H1 (cell line): ENCODE data around the gene ADD1. TPM values are rescaled to one million over a fixed set of nuclear protein-coding genes. Genes with fewer than 3 reads are reported as not detected.
A peak's percentile ranks its signal among the peaks of the same experiment; 100 is the strongest.

Experiments used
- CTCF ChIA-PET: fragments of 300-600 bp; sonication (Branson Sonifier 250); formaldehyde crosslinking; loops from one replicate; lab custom pipeline; 2021; ENCODE audit not compliant: partially characterized antibody; lab: Charles Lee
- POLR2A ChIA-PET: fragments of 300-600 bp; sonication (Branson Sonifier 250); formaldehyde crosslinking; loops from one replicate; lab custom pipeline; 2021; ENCODE audit warnings: inconsistent platforms; ENCODE audit not compliant: partially characterized antibody; lab: Charles Lee
- DNase-seq, 2 experiments: peaks; one replicate each; pipeline versions ENCODE4 v3.0.0 to v3.0.0-alpha.2; 2010 to 2022; ENCODE audit warnings: low spot score in 2 of 2, low read depth in 1 of 2, mixed read lengths in 1 of 2
- FAIRE-seq: peaks from 2 replicates; lab custom pipeline; 2011; peaks lifted over from hg19 to GRCh38; lab: Jason Lieb, UNC
- H2AFZ ChIP-seq: 2 replicates; pipeline ENCODE4 v1.8.1; 2012; ENCODE audit warnings: low read length, inconsistent platforms
- H2AK5ac ChIP-seq: 2 replicates; pipeline ENCODE4 v1.6.1; 2013; ENCODE audit warnings: low read depth, low read length
- H2BK120ac ChIP-seq: replicated peaks from 2 replicates; pipeline ENCODE3; 2013; ENCODE audit warnings: low read depth, low read length, inconsistent platforms
- H2BK12ac ChIP-seq: 2 replicates; pipeline ENCODE4 v1.6.1; 2013; ENCODE audit warnings: low read depth, low read length
- H2BK15ac ChIP-seq: 2 replicates; pipeline ENCODE4 v1.6.1; 2013; ENCODE audit warnings: low read length
- H2BK20ac ChIP-seq: 2 replicates; pipeline ENCODE4 v1.6.1; 2013; ENCODE audit warnings: low read length
- H2BK5ac ChIP-seq: 2 replicates; pipeline ENCODE4 v1.6.1; 2013; ENCODE audit warnings: low read depth, low read length
- H3K14ac ChIP-seq: 2 replicates; pipeline ENCODE4 v1.6.1; 2013; ENCODE audit warnings: inconsistent platforms; ENCODE audit not compliant: insufficient read length
- H3K18ac ChIP-seq: 2 replicates; pipeline ENCODE4 v1.6.1; 2013; ENCODE audit warnings: low read length; ENCODE audit errors: extremely low read depth
- H3K23ac ChIP-seq: 2 replicates; pipeline ENCODE4 v1.6.1; 2013; ENCODE audit warnings: inconsistent platforms; ENCODE audit not compliant: insufficient read length
- H3K23me2 ChIP-seq: 2 replicates; pipeline ENCODE4 v1.6.1; 2013; ENCODE audit warnings: low read depth, low read length
- H3K27ac ChIP-seq: 2 replicates; pipeline ENCODE4 v1.6.1; 2011; ENCODE audit warnings: low read depth, low read length, inconsistent platforms
- H3K27me3 ChIP-seq, 4 experiments: replicated peaks in 1 of 4; 1 replicate in 1 of 4; 2 replicates in 3 of 4; pipeline versions ENCODE4 v1.6.1 to v1.8.1; 2011 to 2013; ENCODE audit warnings: low read length in 3 of 4, mild to moderate bottlenecking in 3 of 4, inconsistent platforms in 2 of 4, mixed read lengths in 2 of 4, moderate library complexity in 1 of 4; ENCODE audit not compliant: control insufficient read depth in 3 of 4, insufficient read depth in 3 of 4; ENCODE audit errors: extremely low read depth in 1 of 4
- H3K36me3 ChIP-seq, 4 experiments: 2 replicates each; pipeline versions ENCODE4 v1.6.1 to v1.8.1; 2011 to 2013; ENCODE audit warnings: mild to moderate bottlenecking in 4 of 4, low read length in 3 of 4, moderate library complexity in 2 of 4, control low read depth in 1 of 4, inconsistent platforms in 1 of 4; ENCODE audit not compliant: insufficient read depth in 4 of 4, control insufficient read depth in 2 of 4
- H3K4ac ChIP-seq: replicated peaks from 2 replicates; pipeline ENCODE3; 2013; ENCODE audit warnings: low read length, low read depth, mixed read lengths, inconsistent platforms; ENCODE audit not compliant: insufficient read length
- H3K4me1 ChIP-seq, 4 experiments: replicated peaks in 1 of 4; 1 replicate in 1 of 4; 2 replicates in 3 of 4; pipeline versions ENCODE4 v1.6.1 to v1.8.1; 2011 to 2013; ENCODE audit warnings: low read length in 3 of 4, inconsistent platforms in 2 of 4, mixed read lengths in 1 of 4; ENCODE audit not compliant: insufficient read depth in 4 of 4, control insufficient read depth in 3 of 4
- H3K4me2 ChIP-seq, 2 experiments: 2 replicates each; pipeline versions ENCODE4 v1.6.1 to v1.8.1; 2011 to 2013; ENCODE audit warnings: low read depth in 2 of 2, low read length in 2 of 2, control low read depth in 1 of 2, inconsistent platforms in 1 of 2, mild to moderate bottlenecking in 1 of 2; ENCODE audit not compliant: insufficient read depth in 1 of 2
- H3K4me3 ChIP-seq, 4 experiments: fragments of 200-600, 300-600 bp in 1 of 4; sonication (generic), shearing (Covaris generic), sonication (Bioruptor Twin) in 1 of 4; 2 replicates each; pipeline versions ENCODE4 v1.5.1 to v1.8.1; 2011 to 2016; ENCODE audit warnings: low read length in 4 of 4, low read depth in 3 of 4, control low read depth in 2 of 4, inconsistent platforms in 2 of 4, mild to moderate bottlenecking in 2 of 4, mixed read lengths in 1 of 4, moderate library complexity in 1 of 4; ENCODE audit not compliant: insufficient read depth in 2 of 4; ENCODE audit errors: extremely low read depth in 1 of 4
- H3K56ac ChIP-seq: replicated peaks from 2 replicates; pipeline ENCODE3; 2013; ENCODE audit warnings: low read depth, mild to moderate bottlenecking, mixed read lengths, low read length, inconsistent platforms; ENCODE audit not compliant: insufficient read length
- H3K79me1 ChIP-seq: 2 replicates; pipeline ENCODE4 v1.6.1; 2013; ENCODE audit warnings: low read depth, low read length, control low read depth
- H3K79me2 ChIP-seq, 2 experiments: 2 replicates each; pipeline versions ENCODE4 v1.6.1 to v1.8.1; 2012 to 2013; ENCODE audit warnings: low read length in 2 of 2, mild to moderate bottlenecking in 2 of 2, inconsistent platforms in 1 of 2; ENCODE audit not compliant: insufficient read depth in 2 of 2, control insufficient read depth in 1 of 2
- H3K9ac ChIP-seq, 4 experiments: replicated peaks in 1 of 4; 1 replicate in 1 of 4; 2 replicates in 3 of 4; pipeline versions ENCODE4 v1.6.1 to v1.8.1; 2011 to 2013; ENCODE audit warnings: low read depth in 3 of 4, low read length in 3 of 4, control low read depth in 2 of 4, mild to moderate bottlenecking in 2 of 4, moderate library complexity in 2 of 4, inconsistent platforms in 1 of 4; ENCODE audit errors: extremely low read depth in 1 of 4
- H3K9me3 ChIP-seq, 2 experiments: 2 replicates each; pipeline versions ENCODE4 v1.6.1 to v1.8.1; 2012 to 2013; ENCODE audit warnings: mild to moderate bottlenecking in 2 of 2, moderate library complexity in 2 of 2, control low read depth in 1 of 2, inconsistent platforms in 1 of 2, low read depth in 1 of 2, low read length in 1 of 2, mixed read lengths in 1 of 2; ENCODE audit not compliant: insufficient read depth in 2 of 2
- H4K20me1 ChIP-seq, 2 experiments: replicated peaks in 1 of 2; 2 replicates each; pipeline versions ENCODE3 to v1.8.1; 2011 to 2013; ENCODE audit warnings: inconsistent platforms in 2 of 2, low read length in 2 of 2, mild to moderate bottlenecking in 1 of 2; ENCODE audit not compliant: insufficient read depth in 2 of 2, control insufficient read depth in 1 of 2
- H4K5ac ChIP-seq: 2 replicates; pipeline ENCODE4 v1.6.1; 2013; ENCODE audit warnings: low read length, low read depth, mixed read lengths, inconsistent platforms; ENCODE audit not compliant: insufficient read length
- H4K8ac ChIP-seq: 2 replicates; pipeline ENCODE4 v1.8.0; 2013; ENCODE audit warnings: mild to moderate bottlenecking, moderate library complexity, low read length, inconsistent platforms; ENCODE audit not compliant: insufficient read depth; ENCODE audit errors: extremely low read depth
- H4K91ac ChIP-seq: replicated peaks from 2 replicates; pipeline ENCODE3; 2013; ENCODE audit warnings: low read length, mixed read lengths, inconsistent platforms; ENCODE audit not compliant: insufficient read length
- POLR2A ChIP-seq, 2 experiments: IDR thresholded peaks; 1 replicate in 1 of 2; 2 replicates in 1 of 2; pipeline ENCODE4 v1.6.1; 2011; ENCODE audit warnings: low read depth in 2 of 2, low read length in 2 of 2, mild to moderate bottlenecking in 2 of 2; ENCODE audit errors: control extremely low read depth in 1 of 2
- WGBS, 2 experiments: shearing (Covaris generic) in 1 of 2; methylation state at CpG; one replicate each; pipeline versions ENCODE4 v1.1.6 to v1.1.7; 2013 to 2015; ENCODE audit warnings: low lambda C conversion rate in 2 of 2, mixed read lengths in 2 of 2, inconsistent platforms in 1 of 2, low coverage in 1 of 2, missing lambda C conversion rate in 1 of 2; ENCODE audit not compliant: insufficient replicate concordance in 2 of 2, insufficient coverage in 1 of 2, insufficient read length in 1 of 2; ENCODE audit errors: extremely low coverage in 1 of 2, missing lambda C conversion rate in 1 of 2; 5-methylcytosine and 5-hydroxymethylcytosine counted together
- polyA plus RNA-seq, 7 experiments: library from polyadenylated mRNA; depleted of rRNA in 3 of 7; stranded (reverse) in 5 of 7; unstranded in 2 of 7; fragments of >200 nt in 5 of 7; fragments of 200-250 nt in 2 of 7; gene quantifications; 1 replicate in 5 of 7; 2 replicates in 1 of 7; 4 replicates in 1 of 7; pipeline versions ENCODE4 v1.2.1 to v1.2.3, GENCODE V29; 2011 to 2013; ENCODE audit warnings: missing spikeins in 2 of 7, mixed read lengths in 2 of 7
- total RNA-seq: library from RNA; stranded (reverse); fragmentation: NEBNext Ultra II Directional; extraction: Animal tissue kit (Norgen Biotek cat#: 25700); gene quantifications from 2 replicates; pipeline ENCODE4 v1.2.1, GENCODE V29; 2021

ADD1 gene
- total and polyA plus RNA-seq, 2 of the 8 experiments (the other 6 are each of a cell fraction or from before 2014, with no cell fraction given), result 113 to 143 TPM

- no peak overlapping the region; the same call in 1 of the 2 replicates for H2AK5ac ChIP-seq
- H3K79me2 ChIP-seq, result no peaks in the 10 kb centered on the region
- H3K27me3 ChIP-seq, result peaks cover 0 to 7% (median 0%) of the 10 kb centered on the region in 4 experiments; a peak in 2 of 7 replicates
- 90 to 100% methylated on average over 2 to 17 of the region's 17 CpGs for WGBS, 2 experiments
- H3K27ac ChIP-seq, result no peak overlapping the region
- peaks cover 3% of the 10 kb centered on the region; the same call in 1 of the 2 replicates for H3K23me2 ChIP-seq
- H3K9me3 ChIP-seq, result no peaks in the 10 kb centered on the region
- FAIRE-seq (no peak), DNase-seq (no peak)
- peak overlapping the region; percentile 51; the same call in 1 of the 2 replicates for H2BK15ac ChIP-seq
- H2BK5ac ChIP-seq, result no peak overlapping the region
- H4K5ac ChIP-seq, result no peak overlapping the region
- H3K56ac ChIP-seq, result no peak overlapping the region
- ChIA-PET POLR2A (interaction anchor here (1.0 to 5.1 kb wide), 4 partner anchors 10 to 50 kb away, joined by 4 to 48 read pairs (median 9); partner anchors contain the start of gene SH3BP2), CTCF (interaction anchor here (0.8 to 1.3 kb wide), 2 partner anchors 50 kb away, joined by 3 read pairs; no protein-coding TSS in a partner anchor)
- H3K36me3 ChIP-seq, result no peaks in the 10 kb centered on the region
- H2AFZ ChIP-seq, result no peak overlapping the region
- no peak overlapping the region for H3K4ac ChIP-seq
- H3K9ac ChIP-seq, result no peak overlapping the region
- no peak overlapping the region for H3K23ac ChIP-seq
- no peak overlapping the region for H4K8ac ChIP-seq
- H3K14ac ChIP-seq, result no peak overlapping the region
- H3K18ac ChIP-seq, result no peak overlapping the region
- H2BK20ac ChIP-seq, result no peak overlapping the region
- peak overlapping the region; percentile 13; the same call in 1 of the 2 replicates for H2BK12ac ChIP-seq
- H3K79me1 ChIP-seq, result 0 out of 2 replicates have a peak, but pooled peaks cover 3% of the 10 kb centered on the region
- no peak overlapping the region for H3K4me3 ChIP-seq
- no peak overlapping the region for H3K4me2 ChIP-seq
- H3K4me1 ChIP-seq, result peaks cover 0 to 23% (median 14%) of the 10 kb centered on the region in 4 experiments; a peak in 6 of 7 replicates
- H4K91ac ChIP-seq, result no peak overlapping the region
- TF ChIP-seq POLR2A (IDR thresholded peaks at IDR 0.05; ENCODE audit: control extremely low read depth in 1 of 2, low read depth in 2 of 2, low read length in 2 of 2), result no peak
- no peak overlapping the region for H2BK120ac ChIP-seq
- peaks cover 0 to 2% of the 10 kb centered on the region in 2 experiments for H4K20me1 ChIP-seq
Observed at GRCh38 chr4:2813446-2814405, 29.9 kb upstream of the ADD1 start.
